K562 (cell line): ENCODE measurements around the gene CENPA. TPM values are rescaled to one million over a fixed set of nuclear protein-coding genes. Genes with fewer than 3 reads are reported as not detected.
A peak's percentile ranks its signal among the peaks of the same experiment; 100 is the strongest.

ENCODE experiments used
- DMBX1 ChIP-seq: fragments of 250-450 bp; sonication (Bioruptor Pico); IDR thresholded peaks from 2 replicates; pipeline ENCODE4 v1.8.0; 2022; ENCODE audit warnings: inconsistent platforms, mild to moderate bottlenecking, moderate library complexity, borderline replicate concordance
- KDM5B ChIP-seq: fragments of 200-600 bp; sonication (generic); IDR thresholded peaks from 2 replicates; pipeline ENCODE4 v1.6.1; 2012; ENCODE audit warnings: low read depth, mild to moderate bottlenecking, moderate library complexity, low read length, control low read depth, inconsistent platforms; ENCODE audit not compliant: insufficient replicate concordance
- MAFK ChIP-seq: IDR thresholded peaks from 2 replicates; pipeline ENCODE4 v1.6.1; 2011; ENCODE audit warnings: low read length, improper control_type of control experiment
- PHF21A ChIP-seq: fragments of 450-650 bp; IDR thresholded peaks from 2 replicates; pipeline ENCODE4 v1.6.1; 2017; ENCODE audit warnings: low read depth, borderline replicate concordance
- SMARCA5 ChIP-seq: fragments of 450-650 bp; IDR thresholded peaks from 2 replicates; pipeline ENCODE4 v1.6.1; 2016
- STAT5B ChIP-seq: fragments of 250-450 bp; sonication (Bioruptor Pico); IDR thresholded peaks from 2 replicates; pipeline ENCODE4 v1.8.0; 2021; ENCODE audit warnings: mild to moderate bottlenecking, inconsistent platforms
- TARDBP ChIP-seq: fragments of 450-650 bp; IDR thresholded peaks from 2 replicates; pipeline ENCODE4 v1.6.1; 2016
- U2AF2 ChIP-seq: fragments of 200-400 bp; formaldehyde crosslinking; optimal IDR thresholded peaks from 2 replicates; pipeline ENCODE3; 2017; ENCODE audit warnings: low read depth, mild to moderate bottlenecking, low read length
- ZKSCAN8 ChIP-seq: fragments of 200-800 bp; sonication (Bioruptor generic); IDR thresholded peaks from 2 replicates; pipeline ENCODE4 v1.6.1; 2016; ENCODE audit warnings: missing genetic modification characterization, missing compliant biosample characterization
- ZNF445 ChIP-seq: fragments of 250-450 bp; sonication (Bioruptor Pico); IDR thresholded peaks from 2 replicates; pipeline ENCODE4 v1.4.0; 2020; ENCODE audit warnings: low read depth, mild to moderate bottlenecking, moderate library complexity
- ZNF79 ChIP-seq: fragments of 250-450 bp; sonication (Bioruptor Pico); IDR thresholded peaks from 2 replicates; pipeline ENCODE4 v1.4.0; 2020; ENCODE audit warnings: low read depth, mild to moderate bottlenecking, moderate library complexity
- polyA plus RNA-seq, 8 experiments: library from polyadenylated mRNA; depleted of rRNA in 4 of 8; stranded (reverse) in 5 of 8; unstranded in 3 of 8; fragments of >200 nt; fragmentation: Nextera tagmentation in 2 of 8; fragmentation: Illumina TruSeq in 1 of 8; extraction: Ambion mirVana in 2 of 8; extraction: Trizol in 1 of 8; gene quantifications; 2 replicates each; pipeline versions ENCODE4 v1.2.1 to v1.2.3, GENCODE V29; 2011 to 2014; ENCODE audit warnings: inconsistent platforms in 1 of 8, missing spikeins in 1 of 8
- total RNA-seq, 7 experiments: library from RNA; depleted of rRNA in 6 of 7; stranded (reverse); fragments of >200 nt in 6 of 7; fragmentation: Illumina TruSeq in 2 of 7; extraction: Trizol in 2 of 7; gene quantifications; 2 replicates each; pipeline versions ENCODE4 v1.2.1 to v1.2.3, GENCODE V29; 2011 to 2021; ENCODE audit warnings: low replicate concordance in 1 of 7
- TF ChIP-seq, protein P1 (sequence below), 3 experiments: IDR thresholded peaks in 2 of 3; conservative IDR thresholded peaks in 1 of 3; 2 replicates each; pipeline ENCODE4 v1.5.1; 2011 to 2012; ENCODE audit warnings: low read length in 3 of 3, mild to moderate bottlenecking in 3 of 3, control low read depth in 2 of 3, improper control_type of control experiment in 1 of 3, inconsistent platforms in 1 of 3, low read depth in 1 of 3, mixed read lengths in 1 of 3, moderate library complexity in 1 of 3; ENCODE audit not compliant: insufficient read depth in 2 of 3
- TF ChIP-seq, protein P2 (sequence below): sonication (generic); formaldehyde crosslinking; IDR thresholded peaks from 2 replicates; pipeline ENCODE4 v1.8.1; 2022; ENCODE audit warnings: missing genetic modification reagents
- TF ChIP-seq, protein P3 (sequence below): sonication (generic); IDR thresholded peaks from 2 replicates; pipeline ENCODE4 v1.6.1; 2016
- TF ChIP-seq, protein P4 (sequence below): fragments of 250-450 bp; sonication (Bioruptor Pico); IDR thresholded peaks from 2 replicates; pipeline ENCODE4 v1.9.0; 2021; ENCODE audit warnings: mild to moderate bottlenecking, inconsistent platforms
- TF ChIP-seq, protein P5 (sequence below), 2 experiments: fragments of 450-650 bp; IDR thresholded peaks; 2 replicates each; pipeline ENCODE4 v1.6.1; 2016
- TF ChIP-seq, protein P6 (sequence below): fragments of 450-650 bp; formaldehyde crosslinking; IDR thresholded peaks from 2 replicates; pipeline ENCODE4 v1.4.0; 2022; ENCODE audit warnings: missing genetic modification characterization

Gene CENPA
- total and polyA plus RNA-seq, 9 of the 15 experiments (the other 6 are each of a cell fraction or from before 2014, with no cell fraction given) = 11.3 to 61.7 (median 44.7) TPM

DNA sequence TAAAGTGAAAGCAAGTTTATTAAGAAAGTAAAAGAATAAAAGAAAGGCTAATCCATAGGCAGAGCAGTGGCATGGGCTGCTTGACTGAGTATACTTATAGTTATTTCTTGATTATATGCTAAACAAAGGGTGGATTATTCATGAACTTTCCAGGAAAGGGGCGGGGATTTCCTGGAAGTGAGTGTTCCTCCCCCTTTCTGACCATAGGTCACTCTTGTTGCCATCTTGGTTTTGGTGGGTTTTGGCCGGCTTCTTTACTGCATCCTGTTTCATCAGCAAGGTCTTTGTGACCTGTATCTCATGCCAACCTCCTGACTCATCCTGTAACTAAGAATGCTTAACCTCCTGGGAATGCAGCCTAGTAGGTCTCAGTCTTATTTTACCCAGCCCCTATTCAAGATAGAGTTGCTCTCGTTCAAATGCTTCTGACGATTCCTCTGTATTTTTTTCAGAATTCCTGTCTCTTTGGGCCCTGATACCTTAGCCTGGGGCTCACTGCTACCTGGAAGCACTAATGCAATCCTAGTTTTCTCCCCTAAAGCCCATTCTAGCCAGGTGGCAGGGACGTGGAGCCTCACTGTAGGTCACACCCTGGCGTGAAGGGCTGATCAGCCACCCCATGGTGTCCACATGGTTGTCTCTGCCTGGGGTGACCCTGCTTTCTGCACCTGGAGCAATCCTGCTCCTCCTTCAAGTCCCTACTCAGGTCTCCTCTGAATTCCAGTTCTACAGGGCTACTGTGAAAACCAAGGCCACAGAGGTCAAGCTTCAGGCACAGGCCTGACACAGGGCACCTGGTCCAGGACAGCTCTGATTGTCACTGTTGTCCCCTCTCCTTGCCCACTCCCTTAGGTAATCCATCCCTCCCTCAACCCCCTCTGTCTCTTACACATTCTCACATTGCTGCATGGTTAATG, 27.7 kb upstream of the CENPA start (continued):
- TF ChIP-seq, protein P1, sequence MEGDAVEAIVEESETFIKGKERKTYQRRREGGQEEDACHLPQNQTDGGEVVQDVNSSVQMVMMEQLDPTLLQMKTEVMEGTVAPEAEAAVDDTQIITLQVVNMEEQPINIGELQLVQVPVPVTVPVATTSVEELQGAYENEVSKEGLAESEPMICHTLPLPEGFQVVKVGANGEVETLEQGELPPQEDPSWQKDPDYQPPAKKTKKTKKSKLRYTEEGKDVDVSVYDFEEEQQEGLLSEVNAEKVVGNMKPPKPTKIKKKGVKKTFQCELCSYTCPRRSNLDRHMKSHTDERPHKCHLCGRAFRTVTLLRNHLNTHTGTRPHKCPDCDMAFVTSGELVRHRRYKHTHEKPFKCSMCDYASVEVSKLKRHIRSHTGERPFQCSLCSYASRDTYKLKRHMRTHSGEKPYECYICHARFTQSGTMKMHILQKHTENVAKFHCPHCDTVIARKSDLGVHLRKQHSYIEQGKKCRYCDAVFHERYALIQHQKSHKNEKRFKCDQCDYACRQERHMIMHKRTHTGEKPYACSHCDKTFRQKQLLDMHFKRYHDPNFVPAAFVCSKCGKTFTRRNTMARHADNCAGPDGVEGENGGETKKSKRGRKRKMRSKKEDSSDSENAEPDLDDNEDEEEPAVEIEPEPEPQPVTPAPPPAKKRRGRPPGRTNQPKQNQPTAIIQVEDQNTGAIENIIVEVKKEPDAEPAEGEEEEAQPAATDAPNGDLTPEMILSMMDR (IDR thresholded peaks at IDR 0.05 in 2 of 3, conservative IDR thresholded peaks at IDR 0.05 in 1 of 3; ENCODE audit: insufficient read depth in 2 of 3, low read depth in 1 of 3, low read length in 3 of 3) = no peak
- TF ChIP-seq TARDBP (no peak), ZNF79 (peak; percentile 30; the same call in 1 of the 2 replicates), PHF21A (no peak), KDM5B (no peak), MAFK (peak; percentile 19; the same call in 1 of the 2 replicates), ZNF445 (CRISPR knock-in tag) (no peak), SMARCA5 (peak; percentile 66), DMBX1 (peak; percentile 93), ZKSCAN8 (CRISPR knock-in tag) (peak; percentile 73; the same call in 1 of the 2 replicates), U2AF2 (no peak), STAT5B (CRISPR knock-in tag) (no peak)
- TF ChIP-seq, protein P2, sequence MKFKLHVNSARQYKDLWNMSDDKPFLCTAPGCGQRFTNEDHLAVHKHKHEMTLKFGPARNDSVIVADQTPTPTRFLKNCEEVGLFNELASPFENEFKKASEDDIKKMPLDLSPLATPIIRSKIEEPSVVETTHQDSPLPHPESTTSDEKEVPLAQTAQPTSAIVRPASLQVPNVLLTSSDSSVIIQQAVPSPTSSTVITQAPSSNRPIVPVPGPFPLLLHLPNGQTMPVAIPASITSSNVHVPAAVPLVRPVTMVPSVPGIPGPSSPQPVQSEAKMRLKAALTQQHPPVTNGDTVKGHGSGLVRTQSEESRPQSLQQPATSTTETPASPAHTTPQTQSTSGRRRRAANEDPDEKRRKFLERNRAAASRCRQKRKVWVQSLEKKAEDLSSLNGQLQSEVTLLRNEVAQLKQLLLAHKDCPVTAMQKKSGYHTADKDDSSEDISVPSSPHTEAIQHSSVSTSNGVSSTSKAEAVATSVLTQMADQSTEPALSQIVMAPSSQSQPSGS = no peak
- TF ChIP-seq, protein P3, sequence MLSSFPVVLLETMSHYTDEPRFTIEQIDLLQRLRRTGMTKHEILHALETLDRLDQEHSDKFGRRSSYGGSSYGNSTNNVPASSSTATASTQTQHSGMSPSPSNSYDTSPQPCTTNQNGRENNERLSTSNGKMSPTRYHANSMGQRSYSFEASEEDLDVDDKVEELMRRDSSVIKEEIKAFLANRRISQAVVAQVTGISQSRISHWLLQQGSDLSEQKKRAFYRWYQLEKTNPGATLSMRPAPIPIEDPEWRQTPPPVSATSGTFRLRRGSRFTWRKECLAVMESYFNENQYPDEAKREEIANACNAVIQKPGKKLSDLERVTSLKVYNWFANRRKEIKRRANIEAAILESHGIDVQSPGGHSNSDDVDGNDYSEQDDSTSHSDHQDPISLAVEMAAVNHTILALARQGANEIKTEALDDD = peak; percentile 87
- TF ChIP-seq, protein P4, sequence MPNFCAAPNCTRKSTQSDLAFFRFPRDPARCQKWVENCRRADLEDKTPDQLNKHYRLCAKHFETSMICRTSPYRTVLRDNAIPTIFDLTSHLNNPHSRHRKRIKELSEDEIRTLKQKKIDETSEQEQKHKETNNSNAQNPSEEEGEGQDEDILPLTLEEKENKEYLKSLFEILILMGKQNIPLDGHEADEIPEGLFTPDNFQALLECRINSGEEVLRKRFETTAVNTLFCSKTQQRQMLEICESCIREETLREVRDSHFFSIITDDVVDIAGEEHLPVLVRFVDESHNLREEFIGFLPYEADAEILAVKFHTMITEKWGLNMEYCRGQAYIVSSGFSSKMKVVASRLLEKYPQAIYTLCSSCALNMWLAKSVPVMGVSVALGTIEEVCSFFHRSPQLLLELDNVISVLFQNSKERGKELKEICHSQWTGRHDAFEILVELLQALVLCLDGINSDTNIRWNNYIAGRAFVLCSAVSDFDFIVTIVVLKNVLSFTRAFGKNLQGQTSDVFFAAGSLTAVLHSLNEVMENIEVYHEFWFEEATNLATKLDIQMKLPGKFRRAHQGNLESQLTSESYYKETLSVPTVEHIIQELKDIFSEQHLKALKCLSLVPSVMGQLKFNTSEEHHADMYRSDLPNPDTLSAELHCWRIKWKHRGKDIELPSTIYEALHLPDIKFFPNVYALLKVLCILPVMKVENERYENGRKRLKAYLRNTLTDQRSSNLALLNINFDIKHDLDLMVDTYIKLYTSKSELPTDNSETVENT = no peak
- TF ChIP-seq, protein P5, sequence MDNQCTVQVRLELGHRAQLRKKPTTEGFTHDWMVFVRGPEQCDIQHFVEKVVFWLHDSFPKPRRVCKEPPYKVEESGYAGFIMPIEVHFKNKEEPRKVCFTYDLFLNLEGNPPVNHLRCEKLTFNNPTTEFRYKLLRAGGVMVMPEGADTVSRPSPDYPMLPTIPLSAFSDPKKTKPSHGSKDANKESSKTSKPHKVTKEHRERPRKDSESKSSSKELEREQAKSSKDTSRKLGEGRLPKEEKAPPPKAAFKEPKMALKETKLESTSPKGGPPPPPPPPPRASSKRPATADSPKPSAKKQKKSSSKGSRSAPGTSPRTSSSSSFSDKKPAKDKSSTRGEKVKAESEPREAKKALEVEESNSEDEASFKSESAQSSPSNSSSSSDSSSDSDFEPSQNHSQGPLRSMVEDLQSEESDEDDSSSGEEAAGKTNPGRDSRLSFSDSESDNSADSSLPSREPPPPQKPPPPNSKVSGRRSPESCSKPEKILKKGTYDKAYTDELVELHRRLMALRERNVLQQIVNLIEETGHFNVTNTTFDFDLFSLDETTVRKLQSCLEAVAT (IDR thresholded peaks at IDR 0.05) = peak; percentile 45 to 51; a peak in 1 of 4 replicates
- TF ChIP-seq, protein P6, sequence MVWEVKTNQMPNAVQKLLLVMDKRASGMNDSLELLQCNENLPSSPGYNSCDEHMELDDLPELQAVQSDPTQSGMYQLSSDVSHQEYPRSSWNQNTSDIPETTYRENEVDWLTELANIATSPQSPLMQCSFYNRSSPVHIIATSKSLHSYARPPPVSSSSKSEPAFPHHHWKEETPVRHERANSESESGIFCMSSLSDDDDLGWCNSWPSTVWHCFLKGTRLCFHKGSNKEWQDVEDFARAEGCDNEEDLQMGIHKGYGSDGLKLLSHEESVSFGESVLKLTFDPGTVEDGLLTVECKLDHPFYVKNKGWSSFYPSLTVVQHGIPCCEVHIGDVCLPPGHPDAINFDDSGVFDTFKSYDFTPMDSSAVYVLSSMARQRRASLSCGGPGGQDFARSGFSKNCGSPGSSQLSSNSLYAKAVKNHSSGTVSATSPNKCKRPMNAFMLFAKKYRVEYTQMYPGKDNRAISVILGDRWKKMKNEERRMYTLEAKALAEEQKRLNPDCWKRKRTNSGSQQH (CRISPR knock-in tag) = peak; percentile 52; the same call in 1 of the 2 replicates
